ENCODE measurements around the gene SDK2.

- TF ChIP-seq, protein P1, sequence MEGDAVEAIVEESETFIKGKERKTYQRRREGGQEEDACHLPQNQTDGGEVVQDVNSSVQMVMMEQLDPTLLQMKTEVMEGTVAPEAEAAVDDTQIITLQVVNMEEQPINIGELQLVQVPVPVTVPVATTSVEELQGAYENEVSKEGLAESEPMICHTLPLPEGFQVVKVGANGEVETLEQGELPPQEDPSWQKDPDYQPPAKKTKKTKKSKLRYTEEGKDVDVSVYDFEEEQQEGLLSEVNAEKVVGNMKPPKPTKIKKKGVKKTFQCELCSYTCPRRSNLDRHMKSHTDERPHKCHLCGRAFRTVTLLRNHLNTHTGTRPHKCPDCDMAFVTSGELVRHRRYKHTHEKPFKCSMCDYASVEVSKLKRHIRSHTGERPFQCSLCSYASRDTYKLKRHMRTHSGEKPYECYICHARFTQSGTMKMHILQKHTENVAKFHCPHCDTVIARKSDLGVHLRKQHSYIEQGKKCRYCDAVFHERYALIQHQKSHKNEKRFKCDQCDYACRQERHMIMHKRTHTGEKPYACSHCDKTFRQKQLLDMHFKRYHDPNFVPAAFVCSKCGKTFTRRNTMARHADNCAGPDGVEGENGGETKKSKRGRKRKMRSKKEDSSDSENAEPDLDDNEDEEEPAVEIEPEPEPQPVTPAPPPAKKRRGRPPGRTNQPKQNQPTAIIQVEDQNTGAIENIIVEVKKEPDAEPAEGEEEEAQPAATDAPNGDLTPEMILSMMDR (IDR thresholded peaks at IDR 0.05; ENCODE audit: low read length): no peak
- no peak for TF ChIP-seq EZH2 (optimal IDR thresholded peaks at IDR 0.05; ENCODE audit: low read depth, low read length)
These were observed 191.2 kb downstream of the SDK2 start for GRCh38 chr17:73453090-73453489.

All from MM.1S (cell line).